IPS-11a (cell line): ENCODE results near the gene ASCL3.
"Not testable (repeated sequence)": the region's sequence is repeated elsewhere in the genome, so short reads cannot be mapped to it uniquely, and the experiment has no call there.

ENCODE experiments used
- H3K4me3 ChIP-seq: one replicate; pipeline ENCODE4 v1.5.1; 2013; ENCODE audit warnings: low read depth, low read length, control low read depth

The ASCL3 gene

GRCh38 chr11:8911029-8911823, 31.6 kb downstream of the ASCL3 start, which contains the start of gene AKIP1:
Gene AKIP1 (plus strand): TSS chr11:8911189. CDS start chr11:8911450, 261 bp downstream.
- H3K4me3 ChIP-seq: peak within 1 kb of the TSS; percentile 81

- peak overlapping the region; percentile 31 for H3K4me3 ChIP-seq
Measured at GRCh38 chr11:8910649-8911026, 32.2 kb downstream of the ASCL3 start.

- no peak overlapping the region for H3K4me3 ChIP-seq
Measured at GRCh38 chr11:8908099-8908498, 34.7 kb downstream of the ASCL3 start.

GRCh38 chr11:8907116-8907515, 35.7 kb downstream of the ASCL3 start:
- no peak overlapping the region for H3K4me3 ChIP-seq

- H3K4me3 ChIP-seq: no peak overlapping the region
Measured at GRCh38 chr11:8905528-8906165, 37.2 kb downstream of the ASCL3 start.

- H3K4me3 ChIP-seq: no peak overlapping the region
Measured at GRCh38 chr11:8899119-8899753, 43.6 kb downstream of the ASCL3 start.

GRCh38 chr11:8891185-8891584, 51.6 kb downstream of the ASCL3 start:
- H3K4me3 ChIP-seq: not testable (repeated sequence)
